BLaER1 (cell line): ENCODE measurements around the gene PCSK6.
"Not testable (repeated sequence)": the region's sequence is repeated elsewhere in the genome, so short reads cannot be mapped to it uniquely, and the experiment has no call there.

Source experiments
- H3K27ac ChIP-seq: shearing (Covaris generic); formaldehyde crosslinking; 2 replicates; pipeline ENCODE4 v1.8.1; 2022
- H3K27me3 ChIP-seq: shearing (Covaris generic); formaldehyde crosslinking; 2 replicates; pipeline ENCODE4 v1.8.1; 2022
- H3K36me3 ChIP-seq: shearing (Covaris generic); formaldehyde crosslinking; 2 replicates; pipeline ENCODE4 v1.8.1; 2022
- H3K4me1 ChIP-seq: shearing (Covaris generic); formaldehyde crosslinking; 2 replicates; pipeline ENCODE4 v1.8.1; 2022
- H3K4me2 ChIP-seq: shearing (Covaris generic); formaldehyde crosslinking; 2 replicates; pipeline ENCODE4 v1.8.1; 2022
- H3K4me3 ChIP-seq: shearing (Covaris generic); formaldehyde crosslinking; 2 replicates; pipeline ENCODE4 v1.8.1; 2022
- H3K9ac ChIP-seq: shearing (Covaris generic); formaldehyde crosslinking; 2 replicates; pipeline ENCODE4 v1.8.1; 2022
- H3K9me3 ChIP-seq: shearing (Covaris generic); formaldehyde crosslinking; 2 replicates; pipeline ENCODE4 v1.8.1; 2022
- H4K20me1 ChIP-seq: shearing (Covaris generic); formaldehyde crosslinking; 2 replicates; pipeline ENCODE4 v1.8.1; 2022
- Cebpa-rat ChIP-seq: shearing (Covaris generic); IDR thresholded peaks from 2 replicates; pipeline ENCODE4 v1.8.1; 2022

Gene PCSK6

GRCh38 chr15:101464999-101465669, 24.4 kb downstream of the PCSK6 start:
- TF ChIP-seq Cebpa-rat = no peak
- Histone ChIP-seq H3K4me1 (peaks cover 14% of the 10 kb centered on the region), H3K4me2 (no peak overlapping the region), H3K36me3 (no peaks in the 10 kb centered on the region), H3K27me3 (no peaks in the 10 kb centered on the region), H3K9me3 (peaks cover 22% of the 10 kb centered on the region), H4K20me1 (no peaks in the 10 kb centered on the region), H3K4me3 (no peak overlapping the region), H3K9ac (no peak overlapping the region), H3K27ac (no peak overlapping the region)

GRCh38 chr15:101464256-101464998, 25.1 kb downstream of the PCSK6 start:
- no peaks in the 10 kb centered on the region for H3K36me3 ChIP-seq
- peaks cover 21% of the 10 kb centered on the region for H3K4me1 ChIP-seq
- no peak overlapping the region for H3K4me2 ChIP-seq

GRCh38 chr15:101463696-101464095, 25.8 kb downstream of the PCSK6 start:
- not testable (repeated sequence) for H3K9ac ChIP-seq, H3K4me2 ChIP-seq, H3K4me3 ChIP-seq, H3K27ac ChIP-seq, H4K20me1 ChIP-seq, H3K27me3 ChIP-seq, H3K36me3 ChIP-seq
- Histone ChIP-seq H3K9me3 (peaks cover 22% of the 10 kb centered on the region), H3K4me1 (peaks cover 29% of the 10 kb centered on the region)

More at GRCh38 chr15:101464256-101464998, 25.1 kb downstream of the PCSK6 start:
- Histone ChIP-seq H3K9ac (no peak overlapping the region), H4K20me1 (no peaks in the 10 kb centered on the region), H3K9me3 (peaks cover 22% of the 10 kb centered on the region), H3K27ac (no peak overlapping the region), H3K27me3 (no peaks in the 10 kb centered on the region), H3K4me3 (no peak overlapping the region)
- TF ChIP-seq Cebpa-rat = no peak

- Histone ChIP-seq H3K4me2 (no peak overlapping the region), H3K27ac (no peak overlapping the region)
- TF ChIP-seq Cebpa-rat = no peak
Measured at GRCh38 chr15:101463270-101463669, 26.2 kb downstream of the PCSK6 start.

GRCh38 chr15:101461097-101461496, 28.4 kb downstream of the PCSK6 start:
- Histone ChIP-seq H4K20me1 (no peaks in the 10 kb centered on the region), H3K4me1 (peaks cover 55% of the 10 kb centered on the region), H3K36me3 (no peaks in the 10 kb centered on the region), H3K27ac (no peak overlapping the region), H3K9me3 (peaks cover 16% of the 10 kb centered on the region), H3K4me2 (peak overlapping the region; percentile 45), H3K27me3 (no peaks in the 10 kb centered on the region), H3K4me3 (no peak overlapping the region), H3K9ac (no peak overlapping the region)
- no peak for TF ChIP-seq Cebpa-rat

More at GRCh38 chr15:101463270-101463669, 26.2 kb downstream of the PCSK6 start:
- H3K9me3 ChIP-seq = peaks cover 22% of the 10 kb centered on the region
- H3K9ac ChIP-seq = no peak overlapping the region
- peaks cover 33% of the 10 kb centered on the region for H3K4me1 ChIP-seq
- H4K20me1 ChIP-seq = no peaks in the 10 kb centered on the region
- H3K27me3 ChIP-seq = no peaks in the 10 kb centered on the region
- H3K36me3 ChIP-seq = no peaks in the 10 kb centered on the region
- no peak overlapping the region for H3K4me3 ChIP-seq

GRCh38 chr15:101459579-101460300, 29.8 kb downstream of the PCSK6 start:
- Histone ChIP-seq H3K4me3 (no peak overlapping the region), H3K36me3 (no peaks in the 10 kb centered on the region), H3K27ac (no peak overlapping the region), H3K4me1 (peaks cover 68% of the 10 kb centered on the region), H3K27me3 (no peaks in the 10 kb centered on the region), H3K9ac (no peak overlapping the region), H3K9me3 (0 out of 2 replicates have a peak, but pooled peaks cover 3% of the 10 kb centered on the region), H3K4me2 (peak overlapping the region; percentile 79), H4K20me1 (no peaks in the 10 kb centered on the region)
- TF ChIP-seq Cebpa-rat = no peak

- Histone ChIP-seq H3K9me3 (no peaks in the 10 kb centered on the region), H3K4me2 (peak overlapping the region; percentile 79), H3K9ac (peak overlapping the region; percentile 1; the same call in 1 of the 2 replicates), H3K4me1 (peaks cover 74% of the 10 kb centered on the region), H3K36me3 (no peaks in the 10 kb centered on the region), H3K27me3 (no peaks in the 10 kb centered on the region), H4K20me1 (no peaks in the 10 kb centered on the region), H3K27ac (no peak overlapping the region), H3K4me3 (no peak overlapping the region)
- no peak for TF ChIP-seq Cebpa-rat
Measured at GRCh38 chr15:101458908-101459578, 30.5 kb downstream of the PCSK6 start.

- H3K4me2 ChIP-seq = peak overlapping the region; percentile 79
- peaks cover 76% of the 10 kb centered on the region for H3K4me1 ChIP-seq
- no peaks in the 10 kb centered on the region for H3K36me3 ChIP-seq
- H3K27me3 ChIP-seq = no peaks in the 10 kb centered on the region
- no peaks in the 10 kb centered on the region for H4K20me1 ChIP-seq
- H3K27ac ChIP-seq = peak overlapping the region; percentile 64; the same call in 1 of the 2 replicates
- no peak for TF ChIP-seq Cebpa-rat
- H3K9me3 ChIP-seq = no peaks in the 10 kb centered on the region
- peak overlapping the region; percentile 22; the same call in 1 of the 2 replicates for H3K4me3 ChIP-seq
- peak overlapping the region; percentile 1; the same call in 1 of the 2 replicates for H3K9ac ChIP-seq
Measured at GRCh38 chr15:101458158-101458900, 31.2 kb downstream of the PCSK6 start.

GRCh38 chr15:101457696-101458095, 31.8 kb downstream of the PCSK6 start:
- no peaks in the 10 kb centered on the region for H3K36me3 ChIP-seq
- H4K20me1 ChIP-seq = no peaks in the 10 kb centered on the region
- H3K4me3 ChIP-seq = no peak overlapping the region
- peaks cover 82% of the 10 kb centered on the region for H3K4me1 ChIP-seq
- no peaks in the 10 kb centered on the region for H3K9me3 ChIP-seq
- peak overlapping the region; percentile 79 for H3K4me2 ChIP-seq
- H3K9ac ChIP-seq = no peak overlapping the region
- no peaks in the 10 kb centered on the region for H3K27me3 ChIP-seq
- no peak for TF ChIP-seq Cebpa-rat
- no peak overlapping the region; the same call in 1 of the 2 replicates for H3K27ac ChIP-seq
